G401.6 (cell line): ENCODE results near the gene B3GAT2.

Source experiments
- FAIRE-seq: peaks from 2 replicates; lab custom pipeline; 2012; peaks lifted over from hg19 to GRCh38; lab: Jason Lieb, UNC

B3GAT2 gene

DNA sequence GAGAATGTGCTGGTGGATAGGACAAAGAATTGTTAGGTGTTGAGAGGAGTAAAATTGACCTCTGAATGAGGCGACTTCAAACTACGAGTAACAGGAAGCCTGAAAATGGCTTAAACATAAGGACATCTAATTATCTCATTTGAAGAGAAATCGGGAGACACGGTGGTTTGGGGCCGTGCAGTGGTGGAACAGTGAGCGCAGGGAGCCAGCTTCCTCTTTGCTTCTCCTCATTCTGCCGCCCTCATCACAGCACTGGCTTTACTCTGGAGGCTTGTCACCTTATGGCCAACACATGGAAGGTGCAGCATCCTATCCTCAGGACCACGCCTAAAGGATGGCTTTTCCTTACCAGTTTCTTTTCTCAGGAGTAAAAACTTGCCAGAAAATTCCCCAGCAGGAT, 114.3 kb downstream of the B3GAT2 start:
- no peak for FAIRE-seq

- FAIRE-seq, result no peak
Measured at GRCh38 chr6:70841112-70841511, 115.7 kb downstream of the B3GAT2 start.

- no peak for FAIRE-seq
Measured at GRCh38 chr6:70839286-70840266, 117.3 kb downstream of the B3GAT2 start.

DNA sequence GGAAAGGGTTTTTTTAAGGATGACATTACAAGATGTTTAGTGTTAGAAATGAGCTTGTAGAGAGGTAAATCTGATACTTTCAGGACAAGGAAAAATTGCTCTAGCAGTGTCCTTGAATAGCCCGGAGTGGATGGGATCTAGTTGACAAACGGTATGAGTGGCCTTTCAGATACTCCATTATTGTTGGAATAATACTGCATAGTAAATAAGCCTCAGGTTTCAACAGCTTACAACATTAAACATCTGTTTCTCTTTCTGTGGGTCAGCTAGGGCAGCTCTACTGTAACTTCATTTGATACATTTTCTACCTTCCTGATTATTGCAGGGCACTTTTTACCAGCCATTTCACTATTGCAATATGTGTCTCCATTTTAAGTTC, 118.0 kb downstream of the B3GAT2 start:
- FAIRE-seq, result no peak

GRCh38 chr6:70834520-70834919, 122.3 kb downstream of the B3GAT2 start:
- FAIRE-seq, result no peak

- FAIRE-seq, result no peak
Measured at GRCh38 chr6:70831427-70831826, 125.4 kb downstream of the B3GAT2 start.

- FAIRE-seq, result no peak
Measured at GRCh38 chr6:70823651-70824050, 133.2 kb downstream of the B3GAT2 start.

DNA sequence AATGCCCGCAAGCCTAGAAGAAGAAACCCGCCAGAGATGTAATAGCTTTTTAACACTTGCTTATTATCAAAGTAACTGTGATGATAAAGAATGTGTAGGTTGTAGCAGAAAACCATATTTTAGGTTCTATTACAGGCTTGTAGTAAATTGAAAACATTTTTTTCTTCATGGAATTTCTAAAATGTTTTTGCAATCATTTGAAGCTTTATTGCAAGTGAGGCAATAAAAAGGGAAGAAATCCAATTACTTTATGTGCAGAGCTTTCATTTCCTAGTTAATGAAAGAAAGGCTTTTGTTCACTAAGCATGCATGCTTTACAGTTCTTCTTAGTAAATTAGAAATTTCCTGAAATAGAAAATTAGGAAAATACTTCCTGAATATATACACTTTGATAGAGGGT, 135.1 kb downstream of the B3GAT2 start:
- FAIRE-seq, result no peak

GRCh38 chr6:70820778-70821177, 136.1 kb downstream of the B3GAT2 start:
- FAIRE-seq, result no peak

- no peak for FAIRE-seq
Measured at GRCh38 chr6:70819646-70820045, 137.2 kb downstream of the B3GAT2 start.

DNA sequence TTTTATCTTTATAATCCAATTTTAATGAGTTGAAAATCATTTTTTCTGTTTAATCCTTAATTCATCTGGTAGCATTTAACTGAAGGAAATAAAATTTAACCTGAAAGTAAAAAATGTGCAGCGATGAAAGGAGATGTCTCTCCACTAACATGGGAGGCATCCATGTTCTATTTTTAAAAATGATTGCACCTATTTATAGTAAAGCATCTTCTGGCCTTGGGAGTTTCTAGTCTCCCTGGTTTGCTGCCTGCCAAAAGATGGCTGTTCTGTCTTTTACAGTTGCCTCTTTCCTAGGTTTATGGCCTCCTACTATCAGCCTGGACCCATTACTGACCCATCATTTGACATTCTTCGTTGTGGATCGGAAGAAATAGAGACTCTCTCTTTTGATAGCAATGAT, 143.0 kb downstream of the B3GAT2 start:
- FAIRE-seq, result no peak

- no peak for FAIRE-seq
Measured at GRCh38 chr6:70811788-70812187, 145.1 kb downstream of the B3GAT2 start.
